HCT116 (cell line): ENCODE results near the gene CACNG1. TPM values are rescaled to one million over a fixed set of nuclear protein-coding genes. Genes with fewer than 3 reads are reported as not detected.

Experiments
- ATAC-seq: fragments of 200-7000 bp; cut with Tn5 transposase; 2 replicates; pipeline ENCODE4 v1.9.1; 2020; ENCODE audit warnings: mild to moderate bottlenecking, moderate library complexity
- BruUV-seq: library from RNA; stranded (reverse); fragments of 400-500 nt; replicated peaks from 2 replicates; lab custom pipeline; 2021; lab: Mats Ljungman, UMichigan
- CTCF ChIA-PET: fragments of 300-600 bp; sonication (Branson Sonifier 250); formaldehyde crosslinking; loops from one replicate; lab custom pipeline; 2021; ENCODE audit warnings: antibody characterized with exemption; lab: Charles Lee
- POLR2A ChIA-PET: fragments of 300-600, 350-600 bp; sonication (Branson Sonifier 250); formaldehyde crosslinking; loops from one replicate; lab custom pipeline; 2021; ENCODE audit warnings: antibody characterized with exemption; lab: Charles Lee
- RAD21 ChIA-PET, 2 experiments: fragments of 300-600 bp; sonication (Branson Sonifier 250); formaldehyde crosslinking; loops; one replicate each; lab custom pipeline; 2023; ENCODE audit warnings: low total read pairs in 2 of 2; ENCODE audit not compliant: uncharacterized antibody in 2 of 2, unreplicated experiment in 2 of 2, low non-redundant PET in 1 of 2; lab: Charles Lee
- DNase-seq: peaks from one replicate; pipeline ENCODE4 v3.0.0-alpha.2; 2010; ENCODE audit warnings: low read depth, low spot score
- H2AFZ ChIP-seq: fragments of 200-600 bp; shearing (Covaris generic), sonication (generic); 2 replicates; pipeline ENCODE4 v1.6.1; 2017; ENCODE audit warnings: low read depth, mixed run types, mixed read lengths, antibody characterized with exemption, low read length; ENCODE audit not compliant: poor library complexity, severe bottlenecking
- H3K27ac ChIP-seq: 2 replicates; pipeline ENCODE4 v1.5.1; 2012; ENCODE audit warnings: low read depth, low read length
- H3K27me3 ChIP-seq: fragments of 200-600 bp; sonication (generic); 2 replicates; pipeline ENCODE4 v1.6.1; 2016; ENCODE audit warnings: mixed run types, low read length, mixed read lengths; ENCODE audit not compliant: insufficient read depth
- H3K36me3 ChIP-seq, 2 experiments: fragments of 200-500 bp in 1 of 2; fragments of 200-600 bp in 1 of 2; sonication (Bioruptor generic) in 1 of 2; sonication (generic) in 1 of 2; 2 replicates each; pipeline versions ENCODE4 v1.5.1 to v1.6.1; 2014 to 2016; ENCODE audit warnings: low read length in 2 of 2, inconsistent platforms in 1 of 2, mixed read lengths in 1 of 2, mixed run types in 1 of 2; ENCODE audit not compliant: insufficient read depth in 2 of 2, control insufficient read depth in 1 of 2
- H3K4me1 ChIP-seq, 2 experiments: fragments of 200-600 bp in 1 of 2; sonication (generic) in 1 of 2; 2 replicates each; pipeline versions ENCODE4 v1.5.1 to v1.6.1; 2012 to 2017; ENCODE audit warnings: low read length in 2 of 2, inconsistent platforms in 1 of 2, mild to moderate bottlenecking in 1 of 2, mixed read lengths in 1 of 2, mixed run types in 1 of 2, moderate library complexity in 1 of 2; ENCODE audit not compliant: insufficient read depth in 2 of 2, control insufficient read depth in 1 of 2
- H3K4me2 ChIP-seq: fragments of 200-600 bp; sonication (generic); 2 replicates; pipeline ENCODE4 v1.6.1; 2017; ENCODE audit warnings: mixed run types, low read length, mixed read lengths
- H3K4me3 ChIP-seq, 2 experiments: fragments of 200-600 bp in 1 of 2; sonication (generic) in 1 of 2; replicated peaks in 1 of 2; 2 replicates each; pipeline ENCODE4 v1.5.1; 2011 to 2016; ENCODE audit warnings: low read length in 2 of 2, control low read depth in 1 of 2, low read depth in 1 of 2, mild to moderate bottlenecking in 1 of 2, mixed read lengths in 1 of 2, mixed run types in 1 of 2
- H3K79me2 ChIP-seq: fragments of 200-600 bp; sonication (generic); 2 replicates; pipeline ENCODE4 v1.6.1; 2017; ENCODE audit warnings: mild to moderate bottlenecking, mixed run types, low read length, moderate library complexity, mixed read lengths; ENCODE audit not compliant: insufficient read depth
- H3K9ac ChIP-seq: fragments of 200-600 bp; sonication (generic); 2 replicates; pipeline ENCODE4 v1.6.1; 2016; ENCODE audit warnings: low read length, mixed read lengths
- H3K9me2 ChIP-seq: fragments of 200-600 bp; sonication (generic), shearing (Covaris generic); 2 replicates; pipeline ENCODE4 v1.6.1; 2017; ENCODE audit warnings: mixed run types, mild to moderate bottlenecking, moderate library complexity; ENCODE audit not compliant: insufficient read depth
- H3K9me3 ChIP-seq, 2 experiments: fragments of 200-500 bp in 1 of 2; fragments of 200-600 bp in 1 of 2; sonication (Bioruptor generic) in 1 of 2; sonication (generic) in 1 of 2; 2 replicates each; pipeline ENCODE4 v1.6.1; 2014 to 2017; ENCODE audit warnings: low read length in 2 of 2, mixed read lengths in 2 of 2, inconsistent platforms in 1 of 2, low read depth in 1 of 2, mild to moderate bottlenecking in 1 of 2, mixed run types in 1 of 2, moderate library complexity in 1 of 2; ENCODE audit not compliant: control insufficient read depth in 1 of 2, insufficient read depth in 1 of 2
- H4K20me1 ChIP-seq: fragments of 200-600 bp; sonication (generic), shearing (Covaris generic); 2 replicates; pipeline ENCODE4 v1.6.1; 2017; ENCODE audit warnings: mixed run types, mild to moderate bottlenecking, moderate library complexity; ENCODE audit not compliant: insufficient read depth
- CEBPB ChIP-seq: IDR thresholded peaks from 2 replicates; pipeline ENCODE4 v1.6.1; 2012; ENCODE audit warnings: low read depth
- EGR1 ChIP-seq: IDR thresholded peaks from 2 replicates; pipeline ENCODE4 v1.6.1; 2012; ENCODE audit warnings: low read depth
- EZH2 ChIP-seq: fragments of 200-600 bp; sonication (generic); IDR thresholded peaks from 2 replicates; pipeline ENCODE4 v1.6.1; 2017; ENCODE audit warnings: antibody characterized with exemption, mixed run types
- EZH2phosphoT487 ChIP-seq: fragments of 200-600 bp; IDR thresholded peaks from 2 replicates; pipeline ENCODE4 v1.6.1; 2018; ENCODE audit warnings: antibody characterized with exemption, borderline replicate concordance
- FOSL1 ChIP-seq: IDR thresholded peaks from 2 replicates; pipeline ENCODE4 v1.6.1; 2012; ENCODE audit warnings: low read depth
- JUND ChIP-seq: IDR thresholded peaks from 2 replicates; pipeline ENCODE4 v1.6.1; 2012
- POLR2AphosphoS5 ChIP-seq: IDR thresholded peaks from 2 replicates; pipeline ENCODE4 v1.6.1; 2011; ENCODE audit warnings: mild to moderate bottlenecking, low read depth, low read length, moderate library complexity
- RAD21 ChIP-seq: IDR thresholded peaks from 2 replicates; pipeline ENCODE4 v1.6.1; 2012; ENCODE audit warnings: low read depth, mild to moderate bottlenecking
- SRF ChIP-seq: IDR thresholded peaks from 2 replicates; pipeline ENCODE4 v1.6.1; 2012; ENCODE audit warnings: low read depth
- ZNF274 ChIP-seq: fragments of 200-500 bp; sonication (Bioruptor generic); IDR thresholded peaks from 2 replicates; pipeline ENCODE4 v1.6.1; 2014; ENCODE audit warnings: mild to moderate bottlenecking, low read depth, low read length, inconsistent platforms
- intact Hi-C: fragments of 100-400 bp; cut with micrococcal nuclease; formaldehyde crosslinking; loops from 2 replicates; pipeline ENCODE4 v1.10.0; 2022
- total RNA-seq: library from RNA; stranded (reverse); gene quantifications from one replicate; pipeline ENCODE4 v1.2.1, GENCODE V29; 2021; ENCODE audit not compliant: unreplicated experiment
- TF ChIP-seq, protein P1 (sequence below): IDR thresholded peaks from 2 replicates; pipeline ENCODE4 v1.6.1; 2012; ENCODE audit warnings: low read depth
- TF ChIP-seq, protein P2 (sequence below): IDR thresholded peaks from 2 replicates; pipeline ENCODE4 v1.6.1; 2012
- TF ChIP-seq, protein P3 (sequence below), 3 experiments: fragments of 200-600 bp in 1 of 3; sonication (generic) in 1 of 3; IDR thresholded peaks in 2 of 3; conservative IDR thresholded peaks in 1 of 3; 2 replicates each; pipeline ENCODE4 v1.5.1; 2012 to 2017; ENCODE audit warnings: low read depth in 2 of 3, low read length in 2 of 3, antibody characterized with exemption in 1 of 3, borderline replicate concordance in 1 of 3, control low read depth in 1 of 3, mild to moderate bottlenecking in 1 of 3, mixed read lengths in 1 of 3, mixed run types in 1 of 3, moderate library complexity in 1 of 3; ENCODE audit not compliant: insufficient read depth in 1 of 3

The CACNG1 gene
- total RNA-seq, 1 experiment from 2014 or later: not detected

DNA sequence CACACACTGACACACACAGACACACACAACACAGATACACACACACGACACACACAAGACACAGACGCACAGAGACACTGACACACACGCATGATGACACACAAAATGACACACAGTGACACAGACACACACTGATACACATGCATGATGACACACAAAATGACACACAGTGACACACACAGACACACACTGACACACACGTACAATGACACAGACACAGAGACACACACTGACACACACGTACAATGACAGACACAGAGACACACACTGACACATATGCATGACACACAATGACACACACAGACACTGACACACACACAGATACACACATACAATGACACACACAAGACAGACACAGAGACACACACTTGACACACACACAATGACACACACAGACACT lies 10.3 kb downstream of the CACNG1 start:
- CTCF ChIA-PET: no interaction called here
- no peak overlapping the region for H3K4me3 ChIP-seq
- no peak for TF ChIP-seq FOSL1
- TF ChIP-seq, protein P1, sequence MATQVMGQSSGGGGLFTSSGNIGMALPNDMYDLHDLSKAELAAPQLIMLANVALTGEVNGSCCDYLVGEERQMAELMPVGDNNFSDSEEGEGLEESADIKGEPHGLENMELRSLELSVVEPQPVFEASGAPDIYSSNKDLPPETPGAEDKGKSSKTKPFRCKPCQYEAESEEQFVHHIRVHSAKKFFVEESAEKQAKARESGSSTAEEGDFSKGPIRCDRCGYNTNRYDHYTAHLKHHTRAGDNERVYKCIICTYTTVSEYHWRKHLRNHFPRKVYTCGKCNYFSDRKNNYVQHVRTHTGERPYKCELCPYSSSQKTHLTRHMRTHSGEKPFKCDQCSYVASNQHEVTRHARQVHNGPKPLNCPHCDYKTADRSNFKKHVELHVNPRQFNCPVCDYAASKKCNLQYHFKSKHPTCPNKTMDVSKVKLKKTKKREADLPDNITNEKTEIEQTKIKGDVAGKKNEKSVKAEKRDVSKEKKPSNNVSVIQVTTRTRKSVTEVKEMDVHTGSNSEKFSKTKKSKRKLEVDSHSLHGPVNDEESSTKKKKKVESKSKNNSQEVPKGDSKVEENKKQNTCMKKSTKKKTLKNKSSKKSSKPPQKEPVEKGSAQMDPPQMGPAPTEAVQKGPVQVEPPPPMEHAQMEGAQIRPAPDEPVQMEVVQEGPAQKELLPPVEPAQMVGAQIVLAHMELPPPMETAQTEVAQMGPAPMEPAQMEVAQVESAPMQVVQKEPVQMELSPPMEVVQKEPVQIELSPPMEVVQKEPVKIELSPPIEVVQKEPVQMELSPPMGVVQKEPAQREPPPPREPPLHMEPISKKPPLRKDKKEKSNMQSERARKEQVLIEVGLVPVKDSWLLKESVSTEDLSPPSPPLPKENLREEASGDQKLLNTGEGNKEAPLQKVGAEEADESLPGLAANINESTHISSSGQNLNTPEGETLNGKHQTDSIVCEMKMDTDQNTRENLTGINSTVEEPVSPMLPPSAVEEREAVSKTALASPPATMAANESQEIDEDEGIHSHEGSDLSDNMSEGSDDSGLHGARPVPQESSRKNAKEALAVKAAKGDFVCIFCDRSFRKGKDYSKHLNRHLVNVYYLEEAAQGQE: no peak
- TF ChIP-seq, protein P2, sequence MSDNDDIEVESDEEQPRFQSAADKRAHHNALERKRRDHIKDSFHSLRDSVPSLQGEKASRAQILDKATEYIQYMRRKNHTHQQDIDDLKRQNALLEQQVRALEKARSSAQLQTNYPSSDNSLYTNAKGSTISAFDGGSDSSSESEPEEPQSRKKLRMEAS: no peak
- TF ChIP-seq EGR1: no peak
- no peak for TF ChIP-seq RAD21
- no peak for TF ChIP-seq ZNF274
- no peak for TF ChIP-seq SRF
- TF ChIP-seq, protein P3, sequence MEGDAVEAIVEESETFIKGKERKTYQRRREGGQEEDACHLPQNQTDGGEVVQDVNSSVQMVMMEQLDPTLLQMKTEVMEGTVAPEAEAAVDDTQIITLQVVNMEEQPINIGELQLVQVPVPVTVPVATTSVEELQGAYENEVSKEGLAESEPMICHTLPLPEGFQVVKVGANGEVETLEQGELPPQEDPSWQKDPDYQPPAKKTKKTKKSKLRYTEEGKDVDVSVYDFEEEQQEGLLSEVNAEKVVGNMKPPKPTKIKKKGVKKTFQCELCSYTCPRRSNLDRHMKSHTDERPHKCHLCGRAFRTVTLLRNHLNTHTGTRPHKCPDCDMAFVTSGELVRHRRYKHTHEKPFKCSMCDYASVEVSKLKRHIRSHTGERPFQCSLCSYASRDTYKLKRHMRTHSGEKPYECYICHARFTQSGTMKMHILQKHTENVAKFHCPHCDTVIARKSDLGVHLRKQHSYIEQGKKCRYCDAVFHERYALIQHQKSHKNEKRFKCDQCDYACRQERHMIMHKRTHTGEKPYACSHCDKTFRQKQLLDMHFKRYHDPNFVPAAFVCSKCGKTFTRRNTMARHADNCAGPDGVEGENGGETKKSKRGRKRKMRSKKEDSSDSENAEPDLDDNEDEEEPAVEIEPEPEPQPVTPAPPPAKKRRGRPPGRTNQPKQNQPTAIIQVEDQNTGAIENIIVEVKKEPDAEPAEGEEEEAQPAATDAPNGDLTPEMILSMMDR (IDR thresholded peaks at IDR 0.05 in 2 of 3, conservative IDR thresholded peaks at IDR 0.05 in 1 of 3; ENCODE audit: borderline replicate concordance in 1 of 3, insufficient read depth in 1 of 3, low read depth in 2 of 3, low read length in 2 of 3): no peak
- no peak for TF ChIP-seq JUND
- TF ChIP-seq CEBPB: no peak
- TF ChIP-seq EZH2: no peak
- no peak for TF ChIP-seq POLR2AphosphoS5
- no peak for TF ChIP-seq EZH2phosphoT487
- no peaks in the 10 kb centered on the region for H4K20me1 ChIP-seq
- H3K36me3 ChIP-seq: no peaks in the 10 kb centered on the region
- POLR2A ChIA-PET: no interaction called here
- no peak overlapping the region for H2AFZ ChIP-seq
- H3K27ac ChIP-seq: no peak overlapping the region
- no peak overlapping the region for H3K4me2 ChIP-seq
- no peak overlapping the region for H3K9ac ChIP-seq
- peaks cover 0 to 2% of the 10 kb centered on the region in 2 experiments; a peak in 1 of 4 replicates for H3K9me3 ChIP-seq
- DNase-seq (no peak), ATAC-seq (no peak)
- H3K4me1 ChIP-seq: no peaks in the 10 kb centered on the region
- BruUV-seq: no TSS peak
- RAD21 ChIA-PET: no interaction called here
- H3K9me2 ChIP-seq: no peaks in the 10 kb centered on the region
- no peaks in the 10 kb centered on the region for H3K27me3 ChIP-seq
- H3K79me2 ChIP-seq: no peaks in the 10 kb centered on the region
- intact Hi-C loops: no loop called here
